ENCODE data around the gene OGFOD3. TPM values are rescaled to one million over a fixed set of nuclear protein-coding genes. Genes with fewer than 3 reads are reported as not detected.

Gene OGFOD3
- total RNA-seq, 1 donor from 2014 or later, result 31.3 TPM

- no peak for DNase-seq (ENCODE audit: low spot score, unreplicated experiment)
- H3K4me1 Mint-ChIP-seq (ENCODE audit: low read depth), result no peaks in the 10 kb centered on the region
- H3K9me3 Mint-ChIP-seq (ENCODE audit: low read depth), result no peaks in the 10 kb centered on the region
- no peak overlapping the region for H3K27ac Mint-ChIP-seq
- H3K36me3 Mint-ChIP-seq (ENCODE audit: insufficient read depth), result no peaks in the 10 kb centered on the region
- no peak for TF ChIP-seq CTCF (IDR thresholded peaks at IDR 0.05; ENCODE audit: unreplicated experiment)
- H3K27me3 Mint-ChIP-seq, result peaks cover 4% of the 10 kb centered on the region
- no peak overlapping the region for H3K4me3 Mint-ChIP-seq (ENCODE audit: low read depth)
Observed at GRCh38 chr17:82386881-82387704, 31.3 kb downstream of the OGFOD3 start.

GRCh38 chr17:82386255-82386831, 32.0 kb downstream of the OGFOD3 start:
- Mint-ChIP-seq H3K36me3 (ENCODE audit: insufficient read depth) (no peaks in the 10 kb centered on the region), H3K27me3 (peaks cover 8% of the 10 kb centered on the region), H3K9me3 (ENCODE audit: low read depth) (no peaks in the 10 kb centered on the region), H3K4me1 (ENCODE audit: low read depth) (no peaks in the 10 kb centered on the region), H3K27ac (no peak overlapping the region), H3K4me3 (ENCODE audit: low read depth) (no peak overlapping the region)
- TF ChIP-seq CTCF (IDR thresholded peaks at IDR 0.05; ENCODE audit: unreplicated experiment), result no peak
- no peak for DNase-seq (ENCODE audit: low spot score, unreplicated experiment)

GRCh38 chr17:82385559-82386254, 32.7 kb downstream of the OGFOD3 start:
- Mint-ChIP-seq H3K36me3 (ENCODE audit: insufficient read depth) (no peaks in the 10 kb centered on the region), H3K4me3 (ENCODE audit: low read depth) (no peak overlapping the region), H3K27ac (no peak overlapping the region), H3K27me3 (peaks cover 14% of the 10 kb centered on the region), H3K9me3 (ENCODE audit: low read depth) (no peaks in the 10 kb centered on the region), H3K4me1 (ENCODE audit: low read depth) (no peaks in the 10 kb centered on the region)
- DNase-seq (ENCODE audit: low spot score, unreplicated experiment), result no peak
- no peak for TF ChIP-seq CTCF (IDR thresholded peaks at IDR 0.05; ENCODE audit: unreplicated experiment)

- no peak for DNase-seq (ENCODE audit: low spot score, unreplicated experiment)
- H3K9me3 Mint-ChIP-seq (ENCODE audit: low read depth), result no peaks in the 10 kb centered on the region
- H3K27ac Mint-ChIP-seq, result no peak overlapping the region
- no peak overlapping the region for H3K4me3 Mint-ChIP-seq (ENCODE audit: low read depth)
- H3K27me3 Mint-ChIP-seq, result peaks cover 20% of the 10 kb centered on the region
- no peak for TF ChIP-seq CTCF (IDR thresholded peaks at IDR 0.05; ENCODE audit: unreplicated experiment)
- no peaks in the 10 kb centered on the region for H3K4me1 Mint-ChIP-seq (ENCODE audit: low read depth)
- no peaks in the 10 kb centered on the region for H3K36me3 Mint-ChIP-seq (ENCODE audit: insufficient read depth)
Observed at GRCh38 chr17:82384730-82385481, 33.5 kb downstream of the OGFOD3 start.

Measured in progenitor cell of endocrine pancreas (in vitro differentiated cells).